Activated CD8-positive, alpha-beta T cell treated with anti-CD3 and anti-CD28 coated beads for 36 hours (primary cell): ENCODE results near the gene MOV10L1. TPM values are rescaled to one million over a fixed set of nuclear protein-coding genes. Genes with fewer than 3 reads are reported as not detected.

ENCODE experiments used
- ATAC-seq: fragments of 200-7000 bp; cut with Tn5 transposase; one replicate; pipeline ENCODE4 v1.10.0; 2021; ENCODE audit warnings: mild to moderate bottlenecking, moderate library complexity
- CTCF ChIA-PET: fragments of 350-600 bp; sonication (Branson Sonifier 250); formaldehyde crosslinking; loops from one replicate; lab custom pipeline; 2021; ENCODE audit warnings: antibody characterized with exemption; lab: Charles Lee
- POLR2A ChIA-PET: fragments of 350-600 bp; sonication (Branson Sonifier 250); formaldehyde crosslinking; loops from one replicate; lab custom pipeline; 2021; ENCODE audit warnings: antibody characterized with exemption; lab: Charles Lee
- DNase-seq: peaks from one replicate; pipeline ENCODE4 v3.0.0-alpha.2; 2020
- H3K27ac Mint-ChIP-seq: one replicate; pipeline ENCODE4 v1.8.0; 2021; ENCODE audit warnings: mild to moderate bottlenecking, mixed read lengths
- H3K27me3 Mint-ChIP-seq: one replicate; pipeline ENCODE4 v1.8.0; 2021; ENCODE audit warnings: mixed read lengths
- H3K36me3 Mint-ChIP-seq: one replicate; pipeline ENCODE4 v1.8.0; 2021; ENCODE audit warnings: low read depth, mixed read lengths
- H3K4me1 Mint-ChIP-seq: one replicate; pipeline ENCODE4 v1.8.0; 2021; ENCODE audit warnings: low read depth, mixed read lengths
- H3K4me3 Mint-ChIP-seq: one replicate; pipeline ENCODE4 v1.8.0; 2021; ENCODE audit warnings: mild to moderate bottlenecking, moderate library complexity, mixed read lengths
- H3K9me3 Mint-ChIP-seq: one replicate; pipeline ENCODE4 v1.8.0; 2021; ENCODE audit warnings: mixed read lengths
- CTCF ChIP-seq: fragments of 200-600 bp; IDR thresholded peaks from one replicate; pipeline ENCODE4 v1.8.0; 2022; ENCODE audit warnings: antibody characterized with exemption, mild to moderate bottlenecking
- intact Hi-C: fragments of 100-400 bp; cut with micrococcal nuclease; formaldehyde crosslinking; loops from one replicate; pipeline ENCODE4 v1.10.0; 2022
- total RNA-seq, 2 experiments: library from RNA; stranded (reverse); gene quantifications; one replicate each; pipeline ENCODE4 v1.2.3, GENCODE V29; 2021

Gene MOV10L1
- total RNA-seq, 2 experiments from 2014 or later = 0.34 TPM; not detected in 1

- no peak for TF ChIP-seq CTCF
- H3K36me3 Mint-ChIP-seq = no peaks in the 10 kb centered on the region
- H3K4me3 Mint-ChIP-seq = no peak overlapping the region
- peaks cover 2% of the 10 kb centered on the region for H3K4me1 Mint-ChIP-seq
- no peak for ATAC-seq
- no peak for DNase-seq
- no peaks in the 10 kb centered on the region for H3K9me3 Mint-ChIP-seq
- intact Hi-C loops = no loop called here
- CTCF ChIA-PET = no interaction called here
- peaks cover 4% of the 10 kb centered on the region for H3K27me3 Mint-ChIP-seq
- no peak overlapping the region for H3K27ac Mint-ChIP-seq
- POLR2A ChIA-PET = no interaction called here
Measured at GRCh38 chr22:50178871-50179869, 89.4 kb downstream of the MOV10L1 start.

GRCh38 chr22:50179937-50180726 lies 90.3 kb downstream of the MOV10L1 start:
- ATAC-seq (no peak), DNase-seq (no peak)
- H3K4me3 Mint-ChIP-seq = no peak overlapping the region
- H3K36me3 Mint-ChIP-seq = no peaks in the 10 kb centered on the region
- H3K27me3 Mint-ChIP-seq = peaks cover 4% of the 10 kb centered on the region
- ChIA-PET CTCF (no interaction called here), POLR2A (no interaction called here)
- intact Hi-C loops = no loop called here
- H3K9me3 Mint-ChIP-seq = no peaks in the 10 kb centered on the region
- TF ChIP-seq CTCF = no peak
- H3K27ac Mint-ChIP-seq = no peak overlapping the region
- peaks cover 5% of the 10 kb centered on the region for H3K4me1 Mint-ChIP-seq

- Mint-ChIP-seq H3K4me1 (peaks cover 8% of the 10 kb centered on the region), H3K4me3 (no peak overlapping the region), H3K27me3 (peaks cover 5% of the 10 kb centered on the region), H3K9me3 (no peaks in the 10 kb centered on the region), H3K27ac (no peak overlapping the region), H3K36me3 (no peaks in the 10 kb centered on the region)
- ChIA-PET POLR2A (interaction anchor here (2.0 kb wide), 1 partner anchor 10 kb away, joined by 9 read pairs; no protein-coding TSS in a partner anchor), CTCF (interaction anchor here (0.6 kb wide), 1 partner anchor 32 kb away, joined by 3 read pairs; no protein-coding TSS in a partner anchor)
- ATAC-seq (no peak), DNase-seq (no peak)
- no peak for TF ChIP-seq CTCF
- intact Hi-C loops = no loop called here
Measured at GRCh38 chr22:50180727-50181521, 91.1 kb downstream of the MOV10L1 start.

GRCh38 chr22:50182176-50183081 lies 92.6 kb downstream of the MOV10L1 start:
- peaks cover 12% of the 10 kb centered on the region for H3K4me1 Mint-ChIP-seq
- POLR2A ChIA-PET = interaction anchor here (0.8 to 2.0 kb wide), 3 partner anchors 8 to 9 kb away, joined by 3 to 9 read pairs (median 4); no protein-coding TSS in a partner anchor
- peaks cover 1% of the 10 kb centered on the region for H3K27me3 Mint-ChIP-seq
- peaks cover 3% of the 10 kb centered on the region for H3K36me3 Mint-ChIP-seq
- intact Hi-C loops = no loop called here
- H3K9me3 Mint-ChIP-seq = no peaks in the 10 kb centered on the region
- ATAC-seq = no peak
- no peak overlapping the region for H3K27ac Mint-ChIP-seq
- no peak for TF ChIP-seq CTCF
- CTCF ChIA-PET = interaction anchor here (1.1 kb wide), 1 partner anchor 9 kb away, joined by 3 read pairs; no protein-coding TSS in a partner anchor
- DNase-seq = no peak
- H3K4me3 Mint-ChIP-seq = no peak overlapping the region
